ENCODE data around the gene AUTS2. TPM values are rescaled to one million over a fixed set of nuclear protein-coding genes. Genes with fewer than 3 reads are reported as not detected.

Gene AUTS2
- polyA plus RNA-seq, 1 donor (not counting 4 experiments of a cell fraction or from before 2014, with no cell fraction given): 4.7 TPM

DNA sequence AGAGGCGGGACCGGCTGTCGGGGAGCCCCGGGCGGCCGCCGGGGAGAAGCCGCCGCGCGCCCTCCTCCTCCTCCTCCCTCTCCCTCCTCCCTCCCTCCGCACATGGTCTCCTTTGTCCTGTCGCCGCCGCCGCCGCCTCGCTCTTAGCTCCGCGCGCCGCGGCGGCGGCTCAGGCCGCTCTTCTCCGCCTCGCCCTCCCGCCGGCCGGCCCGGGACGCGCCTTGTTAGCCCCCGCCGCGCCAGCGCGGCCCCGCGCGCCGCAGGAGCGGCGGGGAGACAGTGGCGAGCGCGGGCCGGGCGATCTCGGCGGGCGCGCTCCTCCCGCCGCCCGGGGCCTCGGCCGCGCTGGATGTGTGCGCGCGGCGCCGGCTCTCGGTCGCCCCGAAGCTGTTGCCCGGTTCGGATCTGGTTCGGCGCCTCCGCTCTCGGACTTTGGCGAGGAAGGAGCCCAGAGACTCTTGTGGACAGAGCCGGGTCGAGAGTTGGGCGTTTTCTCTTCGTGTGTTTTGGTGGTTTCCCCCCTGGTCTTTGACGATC, 1096.2 kb downstream of the AUTS2 start:
- peak overlapping the region; percentile 87 to 97 (median 87) for H3K4me3 ChIP-seq (ENCODE audit: control insufficient read depth in 2 of 3, extremely low read depth in 1 of 3, insufficient read depth in 2 of 3, low read depth in 1 of 3, low read length in 3 of 3)
- H4K20me1 ChIP-seq (ENCODE audit: control insufficient read depth, extremely low read depth, insufficient read depth, low read length): no peaks in the 10 kb centered on the region
- peaks cover 13% of the 10 kb centered on the region for H3K4me1 ChIP-seq (ENCODE audit: control insufficient read depth, extremely low read depth, insufficient read depth, low read length)
- TF ChIP-seq EZH2 (IDR thresholded peaks at IDR 0.05; ENCODE audit: low read length): no peak
- TF ChIP-seq, protein P1, sequence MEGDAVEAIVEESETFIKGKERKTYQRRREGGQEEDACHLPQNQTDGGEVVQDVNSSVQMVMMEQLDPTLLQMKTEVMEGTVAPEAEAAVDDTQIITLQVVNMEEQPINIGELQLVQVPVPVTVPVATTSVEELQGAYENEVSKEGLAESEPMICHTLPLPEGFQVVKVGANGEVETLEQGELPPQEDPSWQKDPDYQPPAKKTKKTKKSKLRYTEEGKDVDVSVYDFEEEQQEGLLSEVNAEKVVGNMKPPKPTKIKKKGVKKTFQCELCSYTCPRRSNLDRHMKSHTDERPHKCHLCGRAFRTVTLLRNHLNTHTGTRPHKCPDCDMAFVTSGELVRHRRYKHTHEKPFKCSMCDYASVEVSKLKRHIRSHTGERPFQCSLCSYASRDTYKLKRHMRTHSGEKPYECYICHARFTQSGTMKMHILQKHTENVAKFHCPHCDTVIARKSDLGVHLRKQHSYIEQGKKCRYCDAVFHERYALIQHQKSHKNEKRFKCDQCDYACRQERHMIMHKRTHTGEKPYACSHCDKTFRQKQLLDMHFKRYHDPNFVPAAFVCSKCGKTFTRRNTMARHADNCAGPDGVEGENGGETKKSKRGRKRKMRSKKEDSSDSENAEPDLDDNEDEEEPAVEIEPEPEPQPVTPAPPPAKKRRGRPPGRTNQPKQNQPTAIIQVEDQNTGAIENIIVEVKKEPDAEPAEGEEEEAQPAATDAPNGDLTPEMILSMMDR (optimal IDR thresholded peaks at IDR 0.05 in 1 of 3, IDR thresholded peaks at IDR 0.05 in 1 of 3, conservative IDR thresholded peaks at IDR 0.05 in 1 of 3; ENCODE audit: extremely low read depth in 1 of 3, insufficient read depth in 2 of 3, low read length in 3 of 3): no peak
- H3K36me3 ChIP-seq (ENCODE audit: control insufficient read depth in 2 of 2, extremely low read depth in 1 of 2, insufficient read depth in 2 of 2, low read length in 2 of 2): peaks cover 0 to 9% of the 10 kb centered on the region in 2 experiments
- H3K9me3 ChIP-seq (ENCODE audit: control insufficient read depth, low read depth, low read length): no peaks in the 10 kb centered on the region
- DNase-seq (ENCODE audit: low read depth, low spot score) (no peak), FAIRE-seq (no peak)
- peaks cover 48% of the 10 kb centered on the region for H3K79me2 ChIP-seq (ENCODE audit: control insufficient read depth, insufficient read depth, low read length)
- H2AFZ ChIP-seq (ENCODE audit: control insufficient read depth, low read length): peak overlapping the region; percentile 75
- peak overlapping the region; percentile 94 for H3K4me2 ChIP-seq (ENCODE audit: control insufficient read depth, extremely low read depth, insufficient read depth, low read depth, low read length)
- dilution Hi-C loops (cut with MboI; ENCODE audit: extremely low pct_ligation_motif_present, low sequenced_read_pairs): no loop called here
- H3K27ac ChIP-seq (ENCODE audit: control insufficient read depth, insufficient read depth, low read length): peak overlapping the region; percentile 78
- no peaks in the 10 kb centered on the region for H3K27me3 ChIP-seq (ENCODE audit: control insufficient read depth, extremely low read depth, insufficient read depth, low read length)
- no peaks in the 10 kb centered on the region for H3K9me1 ChIP-seq (ENCODE audit: control insufficient read depth, extremely low read depth, insufficient read depth, low read length)
- peak overlapping the region; percentile 92 for H3K9ac ChIP-seq (ENCODE audit: control insufficient read depth, extremely low read depth, insufficient read depth, low read length)

DNA sequence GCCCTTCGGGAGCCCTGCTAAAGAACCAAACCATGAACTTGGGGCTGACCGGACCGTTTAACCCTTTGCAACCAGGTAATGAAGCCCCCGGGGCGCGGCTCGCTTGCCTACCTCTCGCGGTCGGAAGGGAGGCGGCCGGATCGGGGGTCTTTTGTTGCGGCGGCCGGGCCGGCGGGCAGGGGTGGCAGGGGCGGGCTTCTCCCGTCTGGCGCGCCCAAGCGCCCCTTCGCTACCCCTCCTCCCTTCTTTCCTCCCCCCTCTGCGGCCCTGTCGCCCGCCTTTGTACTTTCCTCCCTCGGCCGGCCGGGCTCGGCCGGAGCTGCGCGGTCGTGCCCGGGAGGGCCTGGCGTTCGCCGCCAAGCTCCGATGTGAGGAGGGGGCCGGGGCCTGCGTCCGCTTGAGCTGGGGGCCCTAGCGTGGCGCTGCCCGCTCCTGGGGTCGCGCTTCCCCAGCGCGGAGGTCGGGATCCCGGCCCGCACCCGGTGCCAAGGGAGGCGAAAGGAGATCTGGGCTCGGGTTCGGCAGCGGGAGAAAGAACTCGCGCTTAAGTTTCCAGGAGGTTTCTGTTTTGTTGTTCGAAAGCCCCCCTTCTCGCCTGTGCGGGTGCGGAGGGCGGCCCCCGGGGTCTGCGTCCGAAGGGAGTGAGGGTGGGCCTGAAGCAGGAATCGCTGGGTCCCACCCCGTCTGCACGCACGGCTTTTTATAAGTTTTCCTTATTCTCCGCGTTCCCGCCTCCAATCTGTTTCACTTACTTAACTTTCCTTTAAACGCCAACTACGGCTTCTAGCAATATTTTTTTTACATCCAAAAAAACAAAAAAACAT, 1096.9 kb downstream of the AUTS2 start:
- Histone ChIP-seq H3K4me3 (ENCODE audit: control insufficient read depth in 2 of 3, extremely low read depth in 1 of 3, insufficient read depth in 2 of 3, low read depth in 1 of 3, low read length in 3 of 3) (peak overlapping the region; percentile 87 to 97 (median 87)), H3K4me1 (ENCODE audit: control insufficient read depth, extremely low read depth, insufficient read depth, low read length) (peaks cover 13% of the 10 kb centered on the region), H4K20me1 (ENCODE audit: control insufficient read depth, extremely low read depth, insufficient read depth, low read length) (no peaks in the 10 kb centered on the region), H3K27ac (ENCODE audit: control insufficient read depth, insufficient read depth, low read length) (peak overlapping the region; percentile 78), H3K4me2 (ENCODE audit: control insufficient read depth, extremely low read depth, insufficient read depth, low read depth, low read length) (peak overlapping the region; percentile 94), H3K9ac (ENCODE audit: control insufficient read depth, extremely low read depth, insufficient read depth, low read length) (peak overlapping the region; percentile 92), H3K79me2 (ENCODE audit: control insufficient read depth, insufficient read depth, low read length) (peaks cover 55% of the 10 kb centered on the region), H3K27me3 (ENCODE audit: control insufficient read depth, extremely low read depth, insufficient read depth, low read length) (no peaks in the 10 kb centered on the region), H3K9me3 (ENCODE audit: control insufficient read depth, low read depth, low read length) (no peaks in the 10 kb centered on the region), H2AFZ (ENCODE audit: control insufficient read depth, low read length) (peak overlapping the region; percentile 75), H3K9me1 (ENCODE audit: control insufficient read depth, extremely low read depth, insufficient read depth, low read length) (no peaks in the 10 kb centered on the region), H3K36me3 (ENCODE audit: control insufficient read depth in 2 of 2, extremely low read depth in 1 of 2, insufficient read depth in 2 of 2, low read length in 2 of 2) (peaks cover 4 to 9% of the 10 kb centered on the region in 2 experiments)
- TF ChIP-seq EZH2 (IDR thresholded peaks at IDR 0.05; ENCODE audit: low read length): no peak
- TF ChIP-seq, protein P1 (optimal IDR thresholded peaks at IDR 0.05 in 1 of 3, IDR thresholded peaks at IDR 0.05 in 1 of 3, conservative IDR thresholded peaks at IDR 0.05 in 1 of 3; ENCODE audit: extremely low read depth in 1 of 3, insufficient read depth in 2 of 3, low read length in 3 of 3): no peak
- DNase-seq (ENCODE audit: low read depth, low spot score) (no peak), FAIRE-seq (no peak)
- dilution Hi-C loops (cut with MboI; ENCODE audit: extremely low pct_ligation_motif_present, low sequenced_read_pairs): loop anchor here (5.0 kb wide), 1 partner anchor 98 kb away; no protein-coding TSS in a partner anchor
